T-helper 17 cell (primary cell): Measurements from ENCODE around the gene SLC26A8. TPM values are rescaled to one million over a fixed set of nuclear protein-coding genes. Genes with fewer than 3 reads are reported as not detected.

Experiments
- ATAC-seq: fragments of 150-1000 bp; cut with Tn5 transposase; 2 replicates; pipeline ENCODE4 v1.10.0; 2021; ENCODE audit warnings: mild to moderate bottlenecking, moderate library complexity
- DNase-seq, 3 donors: peaks; one replicate each; pipeline versions ENCODE4 v3.0.0 to v3.0.0-alpha.2; 2020 to 2021
- H3K9me3 ChIP-seq: one replicate; pipeline ENCODE4 v1.7.0; 2013; ENCODE audit warnings: low read length, mild to moderate bottlenecking; ENCODE audit not compliant: control insufficient read depth, poor library complexity, severe bottlenecking
- H3K27ac Mint-ChIP-seq: one replicate; pipeline ENCODE4 v1.8.0; 2022; ENCODE audit warnings: mild to moderate bottlenecking, moderate library complexity, mixed read lengths
- H3K27me3 Mint-ChIP-seq: one replicate; pipeline ENCODE4 v1.8.0; 2022; ENCODE audit warnings: mixed read lengths
- H3K36me3 Mint-ChIP-seq: one replicate; pipeline ENCODE4 v1.8.0; 2022; ENCODE audit warnings: low read depth, mixed read lengths
- H3K4me1 Mint-ChIP-seq: one replicate; pipeline ENCODE4 v1.8.0; 2022; ENCODE audit warnings: mild to moderate bottlenecking, mixed read lengths
- H3K4me3 Mint-ChIP-seq: one replicate; pipeline ENCODE4 v1.8.0; 2022; ENCODE audit warnings: mild to moderate bottlenecking, moderate library complexity, mixed read lengths
- total RNA-seq, 4 donors: library from RNA in 2 of 4; stranded (reverse) in 2 of 4; gene quantifications; one replicate each; pipeline ENCODE4 v1.2.3 and lab custom pipeline; 2022 to 2026

The SLC26A8 gene
- total RNA-seq, 2 donors from 2014 or later, result 0.37 TPM; not detected in 1

GRCh38 chr6:35905841-35906498, 118.5 kb downstream of the SLC26A8 start:
- H3K36me3 Mint-ChIP-seq, result peaks cover 6% of the 10 kb centered on the region
- H3K27me3 Mint-ChIP-seq, result no peaks in the 10 kb centered on the region
- H3K4me1 Mint-ChIP-seq, result peaks cover 13% of the 10 kb centered on the region
- H3K9me3 ChIP-seq, result peaks cover 3% of the 10 kb centered on the region
- H3K4me3 Mint-ChIP-seq, result no peak overlapping the region
- DNase-seq (no peak), ATAC-seq (no peak)
- no peak overlapping the region for H3K27ac Mint-ChIP-seq

GRCh38 chr6:35905141-35905785, 119.2 kb downstream of the SLC26A8 start:
- Mint-ChIP-seq H3K36me3 (peaks cover 8% of the 10 kb centered on the region), H3K4me3 (no peak overlapping the region), H3K27me3 (no peaks in the 10 kb centered on the region), H3K27ac (peak overlapping the region; percentile 41), H3K4me1 (peaks cover 18% of the 10 kb centered on the region)
- ATAC-seq (no peak), DNase-seq (no peak)
- H3K9me3 ChIP-seq, result peaks cover 3% of the 10 kb centered on the region

- H3K9me3 ChIP-seq, result no peaks in the 10 kb centered on the region
- H3K4me1 Mint-ChIP-seq, result peaks cover 18% of the 10 kb centered on the region
- H3K27ac Mint-ChIP-seq, result no peak overlapping the region
- peaks cover 3% of the 10 kb centered on the region for H3K36me3 Mint-ChIP-seq
- H3K4me3 Mint-ChIP-seq, result no peak overlapping the region
- H3K27me3 Mint-ChIP-seq, result no peaks in the 10 kb centered on the region
- ATAC-seq, result no peak
- DNase-seq, result no peak
Measured at GRCh38 chr6:35903679-35904078, 120.8 kb downstream of the SLC26A8 start.

GRCh38 chr6:35900448-35900847, 124.0 kb downstream of the SLC26A8 start:
- no peaks in the 10 kb centered on the region for H3K9me3 ChIP-seq
- Mint-ChIP-seq H3K27ac (peak overlapping the region; percentile 37), H3K36me3 (peaks cover 3% of the 10 kb centered on the region), H3K4me1 (peaks cover 16% of the 10 kb centered on the region), H3K4me3 (no peak overlapping the region), H3K27me3 (no peaks in the 10 kb centered on the region)
- ATAC-seq (no peak), DNase-seq (no peak)

- Mint-ChIP-seq H3K27me3 (no peaks in the 10 kb centered on the region), H3K36me3 (peaks cover 3% of the 10 kb centered on the region), H3K4me3 (no peak overlapping the region)
Measured at GRCh38 chr6:35898003-35898402, 126.4 kb downstream of the SLC26A8 start.

GRCh38 chr6:35897486-35897885, 127.0 kb downstream of the SLC26A8 start:
- ATAC-seq (no peak), DNase-seq (no peak)
- Mint-ChIP-seq H3K27me3 (no peaks in the 10 kb centered on the region), H3K27ac (no peak overlapping the region), H3K36me3 (peaks cover 3% of the 10 kb centered on the region), H3K4me1 (peaks cover 25% of the 10 kb centered on the region), H3K4me3 (no peak overlapping the region)
- H3K9me3 ChIP-seq, result no peaks in the 10 kb centered on the region

More at GRCh38 chr6:35898003-35898402, 126.4 kb downstream of the SLC26A8 start:
- H3K9me3 ChIP-seq, result no peaks in the 10 kb centered on the region
- peaks cover 28% of the 10 kb centered on the region for H3K4me1 Mint-ChIP-seq
- ATAC-seq, result no peak
- DNase-seq, result no peak
- H3K27ac Mint-ChIP-seq, result no peak overlapping the region

- ATAC-seq (no peak), DNase-seq (no peak)
- Mint-ChIP-seq H3K4me1 (peaks cover 25% of the 10 kb centered on the region), H3K4me3 (no peak overlapping the region), H3K36me3 (peaks cover 3% of the 10 kb centered on the region), H3K27ac (no peak overlapping the region), H3K27me3 (no peaks in the 10 kb centered on the region)
- H3K9me3 ChIP-seq, result no peaks in the 10 kb centered on the region
Measured at GRCh38 chr6:35897036-35897435, 127.4 kb downstream of the SLC26A8 start.

- H3K4me1 Mint-ChIP-seq, result peaks cover 25% of the 10 kb centered on the region
- no peak for ATAC-seq
Measured at GRCh38 chr6:35896228-35896627, 128.2 kb downstream of the SLC26A8 start.

GRCh38 chr6:35895560-35895959, 128.9 kb downstream of the SLC26A8 start:
- peak overlapping the region; percentile 29 for H3K27ac Mint-ChIP-seq
- peaks cover 1% of the 10 kb centered on the region for H3K36me3 Mint-ChIP-seq
- H3K27me3 Mint-ChIP-seq, result no peaks in the 10 kb centered on the region
- DNase-seq (no peak), ATAC-seq (no peak)
- H3K4me3 Mint-ChIP-seq, result no peak overlapping the region
- H3K9me3 ChIP-seq, result no peaks in the 10 kb centered on the region
- H3K4me1 Mint-ChIP-seq, result peaks cover 20% of the 10 kb centered on the region

More at GRCh38 chr6:35896228-35896627, 128.2 kb downstream of the SLC26A8 start:
- DNase-seq, result no peak
- H3K9me3 ChIP-seq, result no peaks in the 10 kb centered on the region
- peaks cover 3% of the 10 kb centered on the region for H3K36me3 Mint-ChIP-seq
- H3K27ac Mint-ChIP-seq, result peak overlapping the region; percentile 29
- H3K27me3 Mint-ChIP-seq, result no peaks in the 10 kb centered on the region
- no peak overlapping the region for H3K4me3 Mint-ChIP-seq

- DNase-seq (no peak), ATAC-seq (no peak)
- no peaks in the 10 kb centered on the region for H3K9me3 ChIP-seq
- H3K4me3 Mint-ChIP-seq, result no peak overlapping the region
- peaks cover 18% of the 10 kb centered on the region for H3K4me1 Mint-ChIP-seq
- no peaks in the 10 kb centered on the region for H3K36me3 Mint-ChIP-seq
- no peak overlapping the region for H3K27ac Mint-ChIP-seq
- H3K27me3 Mint-ChIP-seq, result no peaks in the 10 kb centered on the region
Measured at GRCh38 chr6:35894776-35895175, 129.7 kb downstream of the SLC26A8 start.

Other genes with a start within 250 kb of the SLC26A8 start
- not detected for gene CLPSL2, start 248.0 kb downstream of the SLC26A8 start, total RNA-seq
- gene CLPSL1, start 243.6 kb downstream of the SLC26A8 start, total RNA-seq, result not detected
- not detected for gene CLPS, start 227.3 kb downstream of the SLC26A8 start, total RNA-seq
- not detected for gene LHFPL5, start 219.3 kb downstream of the SLC26A8 start, total RNA-seq
- 10 to 100 TPM; 44.9 to 46.4 TPM for gene SRPK1, start 103.5 kb downstream of the SLC26A8 start, total RNA-seq
- 10 to 100 TPM; 43.7 to 48.1 TPM for gene MAPK14, start 3.2 kb upstream of the SLC26A8 start, total RNA-seq
- 10 to 100 TPM; 32.1 to 33.7 TPM for gene MAPK13, start 105.9 kb upstream of the SLC26A8 start, total RNA-seq
- 10 to 100 TPM; 27.6 to 30.6 TPM for gene BRPF3, start 172.1 kb upstream of the SLC26A8 start, total RNA-seq
- under 1 TPM in 1 of 2 donors, not detected in 1; 0.15 TPM for gene PNPLA1, start 245.4 kb upstream of the SLC26A8 start, total RNA-seq